OCI-LY7 (cell line): Measurements from ENCODE around the gene NOX4. TPM values are rescaled to one million over a fixed set of nuclear protein-coding genes. Genes with fewer than 3 reads are reported as not detected.

Experiments
- BruUV-seq: library from RNA; stranded (reverse); fragments of 400-500 nt; replicated peaks from 2 replicates; lab custom pipeline; 2021; lab: Mats Ljungman, UMichigan
- CTCF ChIA-PET: fragments of 300-600 bp; sonication (Branson Sonifier 250); formaldehyde crosslinking; loops from one replicate; lab custom pipeline; 2022; ENCODE audit warnings: antibody characterized with exemption; ENCODE audit not compliant: unreplicated experiment; lab: Charles Lee
- POLR2A ChIA-PET: fragments of 300-600 bp; sonication (Branson Sonifier 250); formaldehyde crosslinking; loops from one replicate; lab custom pipeline; 2022; ENCODE audit warnings: antibody characterized with exemption; lab: Charles Lee
- DNase-seq: peaks from one replicate; pipeline ENCODE4 v3.0.0-alpha.2; 2015; ENCODE audit warnings: low spot score
- H2AFZ ChIP-seq: fragments of 200-600 bp; sonication (generic), shearing (Covaris generic); 2 replicates; pipeline ENCODE4 v1.6.1; 2014; ENCODE audit warnings: mild to moderate bottlenecking, antibody characterized with exemption, low read length, moderate library complexity
- H3K27ac ChIP-seq: fragments of 200-600 bp; sonication (generic); 2 replicates; pipeline ENCODE4 v1.5.1; 2014; ENCODE audit warnings: mixed run types, low read depth, mild to moderate bottlenecking, moderate library complexity, low read length, inconsistent platforms; ENCODE audit not compliant: poor library complexity, severe bottlenecking
- H3K36me3 ChIP-seq: fragments of 200-600 bp; sonication (generic); 2 replicates; pipeline ENCODE4 v1.6.1; 2014; ENCODE audit warnings: mild to moderate bottlenecking, antibody characterized with exemption, low read length, moderate library complexity, mixed read lengths; ENCODE audit not compliant: insufficient read depth
- H3K4me1 ChIP-seq: fragments of 200-600 bp; sonication (generic); 2 replicates; pipeline ENCODE4 v1.5.1; 2014; ENCODE audit warnings: mild to moderate bottlenecking, low read length; ENCODE audit not compliant: insufficient read depth, poor library complexity, severe bottlenecking
- H3K4me2 ChIP-seq: fragments of 200-600 bp; sonication (generic); 2 replicates; pipeline ENCODE4 v1.6.1; 2014; ENCODE audit warnings: mild to moderate bottlenecking, low read length
- H3K4me3 ChIP-seq: fragments of 200-600 bp; sonication (generic); 2 replicates; pipeline ENCODE4 v1.5.1; 2014; ENCODE audit warnings: mild to moderate bottlenecking, low read depth, low read length; ENCODE audit not compliant: poor library complexity, severe bottlenecking
- H3K79me2 ChIP-seq: fragments of 200-600 bp; sonication (generic); 2 replicates; pipeline ENCODE4 v1.6.1; 2016; ENCODE audit warnings: low read depth, mild to moderate bottlenecking, low read length, moderate library complexity, mixed read lengths; ENCODE audit not compliant: insufficient read depth
- H3K9me2 ChIP-seq: fragments of 200-600 bp; sonication (generic); 2 replicates; pipeline ENCODE4 v1.6.1; 2016; ENCODE audit warnings: mild to moderate bottlenecking, low read length, mixed read lengths; ENCODE audit not compliant: insufficient read depth
- H3K9me3 ChIP-seq: fragments of 200-600 bp; sonication (generic); 2 replicates; pipeline ENCODE4 v1.6.1; 2014; ENCODE audit warnings: mild to moderate bottlenecking, mixed run types, low read length, mixed read lengths
- H4K20me1 ChIP-seq: fragments of 200-600 bp; sonication (generic); 2 replicates; pipeline ENCODE4 v1.6.1; 2014; ENCODE audit warnings: mild to moderate bottlenecking, antibody characterized with exemption, low read length, moderate library complexity, mixed read lengths; ENCODE audit not compliant: insufficient read depth
- CTCF ChIP-seq: fragments of 200-600 bp; sonication (generic); conservative IDR thresholded peaks from 2 replicates; pipeline ENCODE4 v1.5.1; 2014; ENCODE audit warnings: mild to moderate bottlenecking, antibody characterized with exemption, low read length, moderate library complexity, mixed read lengths
- EZH2phosphoT487 ChIP-seq: fragments of 200-600 bp; sonication (generic); IDR thresholded peaks from 2 replicates; pipeline ENCODE4 v1.6.1; 2018; ENCODE audit warnings: low read depth, borderline replicate concordance, mild to moderate bottlenecking, mixed run types, antibody characterized with exemption, low read length, moderate library complexity, mixed read lengths
- intact Hi-C: fragments of 100-400 bp; cut with micrococcal nuclease; formaldehyde crosslinking; loops from one replicate; pipeline ENCODE4 v1.10.0; 2022; ENCODE audit not compliant: unreplicated experiment
- total RNA-seq, 2 experiments: library from RNA; depleted of rRNA in 1 of 2; stranded (reverse); fragments of >200 nt in 1 of 2; shearing (Covaris generic) in 1 of 2; gene quantifications; 2 replicates each; pipeline ENCODE4 v1.2.3, GENCODE V29; 2014 to 2022

Gene NOX4
- total RNA-seq, 2 experiments from 2014 or later, result not detected

- DNase-seq, result no peak
- Histone ChIP-seq H4K20me1 (no peaks in the 10 kb centered on the region), H3K9me3 (no peaks in the 10 kb centered on the region), H3K79me2 (no peaks in the 10 kb centered on the region), H3K4me1 (no peaks in the 10 kb centered on the region), H3K4me3 (no peak overlapping the region), H3K9me2 (no peaks in the 10 kb centered on the region), H2AFZ (no peak overlapping the region), H3K4me2 (no peak overlapping the region), H3K36me3 (no peaks in the 10 kb centered on the region), H3K27ac (no peak overlapping the region)
- TF ChIP-seq CTCF (no peak), EZH2phosphoT487 (no peak)
- intact Hi-C loops, result no loop called here
- POLR2A ChIA-PET, result no interaction called here
- CTCF ChIA-PET, result no interaction called here
- no TSS peak for BruUV-seq
Measured at GRCh38 chr11:89441606-89442005, 49.6 kb downstream of the NOX4 start.

- Histone ChIP-seq H3K4me2 (no peak overlapping the region), H3K79me2 (no peaks in the 10 kb centered on the region), H3K36me3 (no peaks in the 10 kb centered on the region), H3K4me3 (no peak overlapping the region), H3K9me3 (no peaks in the 10 kb centered on the region), H3K9me2 (no peaks in the 10 kb centered on the region), H3K27ac (no peak overlapping the region), H2AFZ (no peak overlapping the region), H3K4me1 (no peaks in the 10 kb centered on the region), H4K20me1 (no peaks in the 10 kb centered on the region)
- TF ChIP-seq EZH2phosphoT487 (no peak), CTCF (no peak)
- CTCF ChIA-PET, result no interaction called here
- BruUV-seq, result no TSS peak
- intact Hi-C loops, result no loop called here
- DNase-seq, result no peak
- POLR2A ChIA-PET, result no interaction called here
Measured at GRCh38 chr11:89437317-89437716, 53.9 kb downstream of the NOX4 start.

- no peaks in the 10 kb centered on the region for H3K79me2 ChIP-seq
- ChIA-PET POLR2A (no interaction called here), CTCF (no interaction called here)
- no peak overlapping the region for H3K27ac ChIP-seq
- BruUV-seq, result no TSS peak
- H3K36me3 ChIP-seq, result no peaks in the 10 kb centered on the region
- H3K4me2 ChIP-seq, result no peak overlapping the region
- TF ChIP-seq CTCF (no peak), EZH2phosphoT487 (no peak)
- no peak overlapping the region for H3K4me3 ChIP-seq
- H2AFZ ChIP-seq, result no peak overlapping the region
- DNase-seq, result no peak
- no peaks in the 10 kb centered on the region for H3K9me3 ChIP-seq
- no peaks in the 10 kb centered on the region for H4K20me1 ChIP-seq
- H3K9me2 ChIP-seq, result no peaks in the 10 kb centered on the region
- no peaks in the 10 kb centered on the region for H3K4me1 ChIP-seq
- intact Hi-C loops, result no loop called here
Measured at GRCh38 chr11:89436071-89436470, 55.1 kb downstream of the NOX4 start.
